Neural cell (in vitro differentiated cells): ENCODE results near the gene SNRPD1. TPM values are rescaled to one million over a fixed set of nuclear protein-coding genes. Genes with fewer than 3 reads are reported as not detected.
A peak's percentile ranks its signal among the peaks of the same experiment; 100 is the strongest.

Source experiments
- H2AFZ ChIP-seq: fragments of 200-600, 300-800 bp; sonication (generic), shearing (Covaris generic); 2 replicates; pipeline ENCODE4 v1.6.0; 2014; ENCODE audit warnings: low read depth, mild to moderate bottlenecking, antibody characterized with exemption, low read length, moderate library complexity
- H3F3A ChIP-seq: fragments of 200-600 bp; shearing (Covaris generic); 2 replicates; pipeline ENCODE4 v1.6.1; 2016; ENCODE audit warnings: mild to moderate bottlenecking, moderate library complexity, mixed read lengths, antibody characterized with exemption, low read length; ENCODE audit not compliant: insufficient read depth, poor library complexity, severe bottlenecking
- H3K27ac ChIP-seq: fragments of 200-600, 300-800 bp; sonication (generic), shearing (Covaris generic); 2 replicates; pipeline ENCODE4 v1.5.1; 2014; ENCODE audit warnings: mild to moderate bottlenecking, low read length, moderate library complexity
- H3K27me3 ChIP-seq: fragments of 300-800, 200-600 bp; sonication (generic), shearing (Covaris generic); 2 replicates; pipeline ENCODE4 v1.6.0; 2014; ENCODE audit warnings: mild to moderate bottlenecking, low read depth, low read length, moderate library complexity; ENCODE audit not compliant: insufficient read depth
- H3K36me3 ChIP-seq: fragments of 300-800, 200-600 bp; sonication (generic), shearing (Covaris generic); 2 replicates; pipeline ENCODE4 v1.5.1; 2014; ENCODE audit warnings: mild to moderate bottlenecking, antibody characterized with exemption, low read length, moderate library complexity; ENCODE audit not compliant: insufficient read depth
- H3K4me2 ChIP-seq: fragments of 300-800, 200-600 bp; sonication (generic), shearing (Covaris generic); 2 replicates; pipeline ENCODE4 v1.6.0; 2014; ENCODE audit warnings: mild to moderate bottlenecking, low read length
- H3K4me3 ChIP-seq: fragments of 300-800, 200-600 bp; sonication (generic), shearing (Covaris generic); 2 replicates; pipeline ENCODE4 v1.5.1; 2014; ENCODE audit warnings: mild to moderate bottlenecking, low read length, moderate library complexity
- H3K79me2 ChIP-seq: fragments of 200-600 bp; shearing (Covaris generic); replicated peaks from 2 replicates; pipeline ENCODE4 v1.6.0; 2014; ENCODE audit warnings: mild to moderate bottlenecking, low read length, moderate library complexity; ENCODE audit not compliant: insufficient read depth
- H3K9ac ChIP-seq: fragments of 300-800, 200-600 bp; sonication (generic), shearing (Covaris generic); 2 replicates; pipeline ENCODE4 v1.6.1; 2016; ENCODE audit warnings: mild to moderate bottlenecking, low read length, mixed read lengths
- H3K9me2 ChIP-seq: fragments of 200-600 bp; shearing (Covaris generic); 2 replicates; pipeline ENCODE4 v1.6.1; 2016; ENCODE audit warnings: mild to moderate bottlenecking, low read length, mixed read lengths; ENCODE audit not compliant: insufficient read depth
- H3K9me3 ChIP-seq: fragments of 200-600, 300-800 bp; sonication (generic), shearing (Covaris generic); 2 replicates; pipeline ENCODE4 v1.6.1; 2016; ENCODE audit warnings: mild to moderate bottlenecking, mixed run types, low read length, moderate library complexity, mixed read lengths
- H4K20me1 ChIP-seq: fragments of 200-600 bp; shearing (Covaris generic); 2 replicates; pipeline ENCODE4 v1.6.1; 2016; ENCODE audit warnings: mild to moderate bottlenecking, mixed run types; ENCODE audit not compliant: insufficient read depth
- EP300 ChIP-seq: fragments of 450-650 bp; conservative IDR thresholded peaks from 2 replicates; pipeline ENCODE4 v1.6.1; 2014; ENCODE audit warnings: antibody characterized with exemption, mild to moderate bottlenecking, moderate library complexity; ENCODE audit not compliant: poor library complexity, severe bottlenecking
- EZH2 ChIP-seq: fragments of 200-600, 300-800 bp; shearing (Covaris generic), sonication (generic); IDR thresholded peaks from 2 replicates; pipeline ENCODE4 v1.6.1; 2014; ENCODE audit warnings: antibody characterized with exemption, low read length, borderline replicate concordance, mild to moderate bottlenecking; ENCODE audit not compliant: insufficient read depth, poor library complexity, severe bottlenecking
- MXI1 ChIP-seq: fragments of 450-650 bp; conservative IDR thresholded peaks from 2 replicates; pipeline ENCODE4 v1.6.1; 2014; ENCODE audit warnings: antibody characterized with exemption, mild to moderate bottlenecking; ENCODE audit not compliant: poor library complexity, severe bottlenecking
- POLR2AphosphoS5 ChIP-seq: IDR thresholded peaks from 2 replicates; pipeline ENCODE4 v1.6.1; 2012
- RAD21 ChIP-seq: fragments of 450-650 bp; conservative IDR thresholded peaks from 2 replicates; pipeline ENCODE4 v1.6.1; 2014; ENCODE audit warnings: antibody characterized with exemption, mild to moderate bottlenecking, moderate library complexity
- SMC3 ChIP-seq: fragments of 450-650 bp; conservative IDR thresholded peaks from 2 replicates; pipeline ENCODE4 v1.6.1; 2014; ENCODE audit warnings: antibody characterized with exemption, mild to moderate bottlenecking, moderate library complexity; ENCODE audit not compliant: poor library complexity
- TAF1 ChIP-seq: IDR thresholded peaks from 2 replicates; pipeline ENCODE4 v1.6.1; 2012; ENCODE audit warnings: low read depth
- polyA plus RNA-seq: library from polyadenylated mRNA; depleted of rRNA; stranded (reverse); fragments of >200 nt; gene quantifications from 2 replicates; pipeline ENCODE4 v1.2.3, GENCODE V29; 2014
- TF ChIP-seq, protein P1 (sequence below): IDR thresholded peaks from 2 replicates; pipeline ENCODE4 v1.6.1; 2012; ENCODE audit warnings: borderline replicate concordance
- TF ChIP-seq, protein P2 (sequence below): fragments of 450-650 bp; IDR thresholded peaks from 2 replicates; pipeline ENCODE4 v1.5.1; 2014; ENCODE audit warnings: antibody characterized with exemption, mild to moderate bottlenecking, moderate library complexity; ENCODE audit not compliant: poor library complexity, severe bottlenecking

The SNRPD1 gene
- polyA plus RNA-seq, 1 donor from 2014 or later, result 68.2 TPM

DNA sequence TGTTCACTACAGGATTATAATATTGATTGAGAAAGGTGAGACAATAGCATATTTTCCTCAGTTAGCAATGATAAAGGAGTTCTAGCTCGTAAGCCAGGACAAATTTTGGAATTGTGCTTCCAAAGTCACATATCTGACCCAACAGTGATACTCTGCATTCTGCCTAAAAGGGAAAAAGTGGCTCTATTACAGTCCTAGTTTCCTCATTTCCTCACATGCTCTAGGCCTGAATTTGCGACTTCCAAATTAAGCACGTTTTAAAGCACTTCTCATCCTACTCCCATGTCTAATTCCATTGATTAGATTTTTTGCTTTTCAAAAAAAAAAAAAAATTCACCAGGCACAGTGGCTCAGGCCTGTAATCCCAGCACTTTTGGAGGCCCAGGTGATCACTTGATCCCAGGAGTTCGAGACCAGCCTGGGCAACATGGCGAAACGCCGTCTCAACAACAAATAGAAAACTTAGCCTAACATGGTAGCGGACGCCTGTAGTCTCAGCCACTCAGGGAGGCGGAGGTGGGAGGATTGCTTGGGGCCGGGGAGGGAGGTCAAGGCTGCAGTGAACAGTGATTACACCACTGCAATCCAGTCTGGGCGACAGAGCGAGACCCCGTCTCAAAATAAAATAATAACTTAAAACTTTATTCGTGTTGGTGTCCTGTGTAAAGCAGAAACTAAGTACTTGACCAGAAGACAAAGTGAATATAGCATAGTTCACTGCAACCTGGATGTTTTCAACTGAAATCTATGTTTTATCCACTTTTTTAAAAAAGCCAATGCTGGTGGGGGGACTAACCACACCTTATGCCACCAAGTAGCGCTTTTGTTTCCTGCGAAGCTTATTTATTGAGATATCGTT is 13.2 kb upstream of the SNRPD1 start:
- H3K4me3 ChIP-seq, result peak overlapping the region; percentile 79
- H3K9me3 ChIP-seq, result no peaks in the 10 kb centered on the region
- peaks cover 5% of the 10 kb centered on the region for H3F3A ChIP-seq
- H3K79me2 ChIP-seq, result peaks cover 47% of the 10 kb centered on the region
- peaks cover 3% of the 10 kb centered on the region for H3K36me3 ChIP-seq
- H3K27me3 ChIP-seq, result no peaks in the 10 kb centered on the region
- H3K9ac ChIP-seq, result peak overlapping the region; percentile 93
- no peaks in the 10 kb centered on the region for H4K20me1 ChIP-seq
- H3K27ac ChIP-seq, result peak overlapping the region; percentile 91
- H3K9me2 ChIP-seq, result no peaks in the 10 kb centered on the region
- no peak overlapping the region for H2AFZ ChIP-seq
- peak overlapping the region; percentile 71 for H3K4me2 ChIP-seq
- TF ChIP-seq EP300 (no peak), RAD21 (no peak), TAF1 (no peak), MXI1 (no peak), POLR2AphosphoS5 (no peak), EZH2 (no peak), SMC3 (no peak)
- TF ChIP-seq, protein P1, sequence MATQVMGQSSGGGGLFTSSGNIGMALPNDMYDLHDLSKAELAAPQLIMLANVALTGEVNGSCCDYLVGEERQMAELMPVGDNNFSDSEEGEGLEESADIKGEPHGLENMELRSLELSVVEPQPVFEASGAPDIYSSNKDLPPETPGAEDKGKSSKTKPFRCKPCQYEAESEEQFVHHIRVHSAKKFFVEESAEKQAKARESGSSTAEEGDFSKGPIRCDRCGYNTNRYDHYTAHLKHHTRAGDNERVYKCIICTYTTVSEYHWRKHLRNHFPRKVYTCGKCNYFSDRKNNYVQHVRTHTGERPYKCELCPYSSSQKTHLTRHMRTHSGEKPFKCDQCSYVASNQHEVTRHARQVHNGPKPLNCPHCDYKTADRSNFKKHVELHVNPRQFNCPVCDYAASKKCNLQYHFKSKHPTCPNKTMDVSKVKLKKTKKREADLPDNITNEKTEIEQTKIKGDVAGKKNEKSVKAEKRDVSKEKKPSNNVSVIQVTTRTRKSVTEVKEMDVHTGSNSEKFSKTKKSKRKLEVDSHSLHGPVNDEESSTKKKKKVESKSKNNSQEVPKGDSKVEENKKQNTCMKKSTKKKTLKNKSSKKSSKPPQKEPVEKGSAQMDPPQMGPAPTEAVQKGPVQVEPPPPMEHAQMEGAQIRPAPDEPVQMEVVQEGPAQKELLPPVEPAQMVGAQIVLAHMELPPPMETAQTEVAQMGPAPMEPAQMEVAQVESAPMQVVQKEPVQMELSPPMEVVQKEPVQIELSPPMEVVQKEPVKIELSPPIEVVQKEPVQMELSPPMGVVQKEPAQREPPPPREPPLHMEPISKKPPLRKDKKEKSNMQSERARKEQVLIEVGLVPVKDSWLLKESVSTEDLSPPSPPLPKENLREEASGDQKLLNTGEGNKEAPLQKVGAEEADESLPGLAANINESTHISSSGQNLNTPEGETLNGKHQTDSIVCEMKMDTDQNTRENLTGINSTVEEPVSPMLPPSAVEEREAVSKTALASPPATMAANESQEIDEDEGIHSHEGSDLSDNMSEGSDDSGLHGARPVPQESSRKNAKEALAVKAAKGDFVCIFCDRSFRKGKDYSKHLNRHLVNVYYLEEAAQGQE, result no peak
- TF ChIP-seq, protein P2, sequence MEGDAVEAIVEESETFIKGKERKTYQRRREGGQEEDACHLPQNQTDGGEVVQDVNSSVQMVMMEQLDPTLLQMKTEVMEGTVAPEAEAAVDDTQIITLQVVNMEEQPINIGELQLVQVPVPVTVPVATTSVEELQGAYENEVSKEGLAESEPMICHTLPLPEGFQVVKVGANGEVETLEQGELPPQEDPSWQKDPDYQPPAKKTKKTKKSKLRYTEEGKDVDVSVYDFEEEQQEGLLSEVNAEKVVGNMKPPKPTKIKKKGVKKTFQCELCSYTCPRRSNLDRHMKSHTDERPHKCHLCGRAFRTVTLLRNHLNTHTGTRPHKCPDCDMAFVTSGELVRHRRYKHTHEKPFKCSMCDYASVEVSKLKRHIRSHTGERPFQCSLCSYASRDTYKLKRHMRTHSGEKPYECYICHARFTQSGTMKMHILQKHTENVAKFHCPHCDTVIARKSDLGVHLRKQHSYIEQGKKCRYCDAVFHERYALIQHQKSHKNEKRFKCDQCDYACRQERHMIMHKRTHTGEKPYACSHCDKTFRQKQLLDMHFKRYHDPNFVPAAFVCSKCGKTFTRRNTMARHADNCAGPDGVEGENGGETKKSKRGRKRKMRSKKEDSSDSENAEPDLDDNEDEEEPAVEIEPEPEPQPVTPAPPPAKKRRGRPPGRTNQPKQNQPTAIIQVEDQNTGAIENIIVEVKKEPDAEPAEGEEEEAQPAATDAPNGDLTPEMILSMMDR, result no peak

GRCh38 chr18:21599585-21600525 is 12.3 kb upstream of the SNRPD1 start:
- no peaks in the 10 kb centered on the region for H3K9me3 ChIP-seq
- peaks cover 5% of the 10 kb centered on the region for H3F3A ChIP-seq
- peak overlapping the region; percentile 61 for H2AFZ ChIP-seq
- H3K79me2 ChIP-seq, result peaks cover 40% of the 10 kb centered on the region
- no peaks in the 10 kb centered on the region for H3K27me3 ChIP-seq
- H3K27ac ChIP-seq, result peak overlapping the region; percentile 91
- peak overlapping the region; percentile 79 for H3K4me3 ChIP-seq
- peak overlapping the region; percentile 93 for H3K9ac ChIP-seq
- no peaks in the 10 kb centered on the region for H4K20me1 ChIP-seq
- no peaks in the 10 kb centered on the region for H3K9me2 ChIP-seq
- TF ChIP-seq MXI1 (peak; percentile 91), RAD21 (no peak)
- H3K4me2 ChIP-seq, result peak overlapping the region; percentile 71
- no peaks in the 10 kb centered on the region for H3K36me3 ChIP-seq
